ENCODE results near the gene CSMD2.

- TF ChIP-seq CREB1 (CRISPR knock-in tag; IDR thresholded peaks at IDR 0.05; ENCODE audit: low read depth) (no peak), EZH2 (IDR thresholded peaks at IDR 0.05; ENCODE audit: low read depth, unreplicated experiment) (no peak)
These were observed 484.7 kb downstream of the CSMD2 start for GRCh38 chr1:33680281-33680840.
